ENCODE results near the gene AMPH. TPM values are rescaled to one million over a fixed set of nuclear protein-coding genes. Genes with fewer than 3 reads are reported as not detected.
A peak's percentile ranks its signal among the peaks of the same experiment; 100 is the strongest.
"Not testable (repeated sequence)": the region's sequence is repeated elsewhere in the genome, so short reads cannot be mapped to it uniquely, and the experiment has no call there.

Gene AMPH
- total and polyA plus RNA-seq, 5 donors = 1.3 to 4.7 (median 2.7) TPM

DNA sequence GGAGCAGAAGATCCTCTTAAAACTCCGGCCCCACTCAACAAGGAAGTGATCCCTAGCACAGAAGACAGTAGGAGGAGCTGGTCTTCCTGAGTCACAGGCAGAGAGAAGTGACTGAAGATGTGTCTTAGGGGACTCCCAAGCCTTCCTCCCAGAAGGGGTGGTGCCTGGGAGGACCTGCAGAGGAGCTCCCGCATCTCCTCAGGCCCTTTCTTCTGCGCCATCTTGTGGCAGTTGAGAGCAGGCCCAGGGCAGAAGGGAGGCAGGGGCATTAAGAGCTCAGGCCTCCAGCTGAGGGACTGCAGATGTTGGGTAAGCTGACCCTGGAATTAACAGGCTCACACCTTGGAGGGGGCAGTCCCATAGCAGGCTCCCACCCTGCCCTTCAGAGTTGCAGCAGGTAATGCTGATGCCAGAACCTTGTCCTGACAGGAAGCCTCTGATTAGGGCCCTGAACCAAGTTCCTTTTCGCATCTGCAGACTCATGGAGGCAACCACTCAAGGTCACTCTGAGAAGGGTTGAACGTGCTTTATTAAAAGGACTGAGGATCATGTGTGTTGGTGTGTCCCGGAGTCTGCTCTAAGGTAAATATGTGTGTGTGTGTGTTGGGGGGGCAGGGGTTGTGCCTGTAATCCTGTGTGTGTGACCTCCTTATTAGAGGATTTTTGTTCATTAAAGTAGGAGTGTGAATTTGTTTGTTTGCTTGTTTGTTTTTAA, 281.1 kb downstream of the AMPH start:
- H3K27ac ChIP-seq (ENCODE audit: low read length); H3K4me1 ChIP-seq (ENCODE audit: control insufficient read depth, insufficient read depth, low read length); H3K27me3 ChIP-seq (ENCODE audit: control insufficient read depth, insufficient read depth); H3K4me3 ChIP-seq (ENCODE audit: low read length); intact Hi-C loops (cut with DNase I); H3K9me3 ChIP-seq (ENCODE audit: control insufficient read depth, low read length): not testable (repeated sequence)
- ATAC-seq = peak; percentile 43 to 49
- WGBS = 61% methylated on average over 6 of the region's 6 CpGs
- peak in 2 of 3 donors; percentile 34 to 66 for DNase-seq

DNA sequence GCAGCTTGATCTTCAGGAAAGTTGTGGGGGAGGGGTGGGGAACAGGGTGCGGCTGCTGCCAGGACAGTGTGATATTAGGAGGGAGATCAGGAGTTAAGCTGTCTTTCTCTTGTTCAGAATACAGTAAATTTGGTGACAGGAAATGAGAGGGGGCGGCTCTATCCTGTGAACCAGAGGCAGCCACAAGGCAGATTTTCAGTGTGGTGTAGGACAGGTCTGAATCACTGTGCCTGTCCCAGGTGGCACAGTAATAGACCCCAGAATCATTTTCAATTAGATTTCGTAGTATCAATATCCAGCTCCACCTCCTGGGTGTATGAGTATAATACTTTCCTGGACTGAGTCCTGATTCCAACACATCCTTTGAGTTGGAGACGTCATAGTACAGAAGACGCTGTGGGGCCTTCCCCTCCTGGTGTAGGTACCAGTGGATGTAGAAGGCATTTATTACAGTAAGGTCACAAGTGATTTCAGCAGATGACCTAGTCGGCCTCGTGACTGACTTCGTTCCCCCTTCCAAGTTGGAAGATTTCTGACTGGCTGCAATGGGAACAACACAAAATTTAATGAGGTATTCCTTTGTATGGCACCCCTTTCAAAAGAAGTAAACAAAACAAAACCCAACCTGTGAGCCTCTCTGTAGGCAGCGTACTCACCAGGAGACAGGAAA, 281.9 kb downstream of the AMPH start:
- H3K27ac ChIP-seq (ENCODE audit: low read length); intact Hi-C loops (cut with DNase I): not testable (repeated sequence)

DNA sequence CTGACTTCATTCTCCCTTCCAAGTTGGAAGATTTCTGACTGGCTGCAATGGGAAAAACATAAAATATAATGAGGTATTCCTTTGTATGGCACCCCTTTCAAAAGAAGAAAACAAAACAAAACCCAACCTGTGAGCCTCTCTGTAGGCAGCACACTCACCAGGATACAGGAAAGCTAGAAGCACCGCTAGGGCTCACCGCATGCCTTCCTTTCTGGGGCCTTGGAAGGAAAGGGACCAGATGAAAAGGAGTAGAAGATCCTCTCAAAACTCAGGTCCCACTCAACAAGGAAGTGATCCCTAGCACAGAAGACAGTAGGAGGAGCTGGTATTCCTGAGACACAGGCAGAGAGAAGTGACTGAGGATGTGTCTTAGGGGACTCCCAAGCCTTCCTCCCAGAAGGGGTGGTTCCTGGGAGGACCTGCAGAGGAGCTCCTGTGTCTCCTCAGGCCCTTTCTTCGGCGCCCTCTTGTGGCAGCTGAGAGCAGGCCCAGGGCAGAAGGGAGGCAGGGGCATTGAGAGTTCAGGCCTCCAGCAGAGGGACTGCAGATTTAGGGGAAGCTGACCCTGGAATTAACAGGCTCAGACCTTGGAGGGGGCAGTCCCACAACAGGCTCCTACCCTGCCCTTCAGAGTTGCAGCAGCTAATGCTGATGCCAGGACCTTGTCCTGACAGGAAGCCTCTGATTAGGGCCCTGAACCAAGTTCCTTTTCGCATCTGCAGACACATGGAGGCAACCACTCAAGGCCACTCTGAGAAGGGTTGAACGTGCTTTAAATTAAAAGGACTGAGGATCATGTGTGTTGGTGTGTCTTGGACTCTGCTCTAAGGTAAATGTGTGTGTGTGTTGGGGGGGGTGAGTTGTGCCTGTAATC, 285.6 kb downstream of the AMPH start:
- 62% methylated on average over 6 of the region's 6 CpGs for WGBS
- H3K27ac ChIP-seq (ENCODE audit: low read length); H3K9me3 ChIP-seq (ENCODE audit: control insufficient read depth, low read length); H3K4me1 ChIP-seq (ENCODE audit: control insufficient read depth, insufficient read depth, low read length); H3K4me3 ChIP-seq (ENCODE audit: low read length); H3K27me3 ChIP-seq (ENCODE audit: control insufficient read depth, insufficient read depth): not testable (repeated sequence)
- ATAC-seq (peak; percentile 57 to 74), DNase-seq (peak; percentile 24 to 79 (median 76))
- intact Hi-C loops (cut with DNase I) = loop anchor here in 1 of 4 donors (2.0 kb wide), 1 partner anchor 13 kb away; no protein-coding TSS in a partner anchor

More for the DNA sequence above, 281.9 kb downstream of the AMPH start:
- WGBS = 69% methylated on average over 8 of the region's 9 CpGs
- not testable (repeated sequence) for DNase-seq; H3K9me3 ChIP-seq (ENCODE audit: control insufficient read depth, low read length); H3K27me3 ChIP-seq (ENCODE audit: control insufficient read depth, insufficient read depth); H3K4me1 ChIP-seq (ENCODE audit: control insufficient read depth, insufficient read depth, low read length); ATAC-seq; H3K4me3 ChIP-seq (ENCODE audit: low read length)

DNA sequence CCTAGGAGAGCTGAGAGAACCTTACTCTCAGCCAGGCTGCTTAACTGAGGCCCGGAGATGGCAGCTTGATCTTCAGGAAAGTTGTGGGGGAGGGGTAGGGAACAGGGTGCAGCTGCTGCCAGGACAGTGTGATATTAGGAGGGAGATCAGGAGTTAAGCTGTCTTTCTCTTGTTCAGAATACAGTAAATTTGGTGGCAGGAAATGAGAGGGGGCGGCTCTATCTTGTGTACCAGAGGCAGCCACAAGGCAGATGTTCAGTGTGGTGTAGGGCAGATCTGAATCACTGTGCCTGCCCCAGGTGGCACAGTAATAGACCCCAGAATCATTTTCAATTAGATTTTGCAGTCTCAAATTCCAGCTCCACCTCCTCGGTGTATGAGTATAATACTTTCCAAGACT, 286.4 kb downstream of the AMPH start:
- WGBS = 64% methylated on average over 3 of the region's 3 CpGs
- H3K27me3 ChIP-seq (ENCODE audit: control insufficient read depth, insufficient read depth); H3K27ac ChIP-seq (ENCODE audit: low read length); H3K4me1 ChIP-seq (ENCODE audit: control insufficient read depth, insufficient read depth, low read length); H3K9me3 ChIP-seq (ENCODE audit: control insufficient read depth, low read length); DNase-seq; ATAC-seq; H3K4me3 ChIP-seq (ENCODE audit: low read length): not testable (repeated sequence)
- intact Hi-C loops (cut with DNase I) = loop anchor here in 1 of 4 donors (2.0 kb wide), 1 partner anchor 14 kb away; no protein-coding TSS in a partner anchor

- H3K9me3 ChIP-seq (ENCODE audit: control insufficient read depth, low read length); H3K4me3 ChIP-seq (ENCODE audit: low read length); ATAC-seq; H3K27me3 ChIP-seq (ENCODE audit: control insufficient read depth, insufficient read depth); DNase-seq; H3K4me1 ChIP-seq (ENCODE audit: control insufficient read depth, insufficient read depth, low read length); intact Hi-C loops (cut with DNase I); H3K27ac ChIP-seq (ENCODE audit: low read length): not testable (repeated sequence)
- 73% methylated on average over 5 of the region's 5 CpGs for WGBS
These were observed 289.0 kb downstream of the AMPH start for GRCh38 chr7:38342135-38342534.

DNA sequence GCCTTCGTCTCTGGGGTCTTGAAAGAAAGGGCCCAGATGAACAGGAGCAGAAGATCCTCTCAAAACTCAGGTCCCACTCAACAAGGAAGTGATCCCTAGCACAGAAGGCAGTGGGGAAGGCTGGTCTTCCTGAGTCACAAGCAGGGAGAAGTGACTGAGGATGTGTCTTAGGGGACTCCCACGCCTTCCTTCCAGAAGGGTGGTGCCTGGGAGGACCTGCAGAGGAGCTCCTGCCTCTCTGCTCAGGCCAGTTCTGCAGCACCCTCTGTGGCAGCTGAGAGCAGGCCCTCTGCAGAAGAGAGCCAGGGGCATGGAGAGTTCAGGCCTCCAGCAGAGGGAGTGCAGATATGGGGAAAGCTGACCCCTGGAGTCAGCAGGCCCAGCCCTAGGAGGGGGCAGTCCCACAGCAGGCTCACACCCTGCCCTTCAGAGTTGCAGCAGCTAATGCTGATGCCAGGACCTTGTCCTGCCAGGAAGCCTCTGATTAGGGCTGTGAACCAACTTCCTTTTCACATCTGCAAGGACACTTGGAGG, 289.9 kb downstream of the AMPH start:
- H3K27me3 ChIP-seq (ENCODE audit: control insufficient read depth, insufficient read depth); H3K4me3 ChIP-seq (ENCODE audit: low read length); H3K27ac ChIP-seq (ENCODE audit: low read length); intact Hi-C loops (cut with DNase I); H3K4me1 ChIP-seq (ENCODE audit: control insufficient read depth, insufficient read depth, low read length); H3K9me3 ChIP-seq (ENCODE audit: control insufficient read depth, low read length): not testable (repeated sequence)
- DNase-seq (peak; percentile 40 to 73 (median 65)), ATAC-seq (peak; percentile 95)
- WGBS = 66% methylated on average over 2 of the region's 2 CpGs

GRCh38 chr7:38339953-38340819, 291.0 kb downstream of the AMPH start:
- intact Hi-C loops (cut with DNase I) = no loop called here
- ATAC-seq = no peak
- 74% methylated on average over 4 of the region's 4 CpGs for WGBS

GRCh38 chr7:38336148-38336515, 295.0 kb downstream of the AMPH start:
- H3K9me3 ChIP-seq (ENCODE audit: control insufficient read depth, low read length); H3K27ac ChIP-seq (ENCODE audit: low read length); intact Hi-C loops (cut with DNase I); H3K4me3 ChIP-seq (ENCODE audit: low read length); H3K4me1 ChIP-seq (ENCODE audit: control insufficient read depth, insufficient read depth, low read length); DNase-seq; H3K27me3 ChIP-seq (ENCODE audit: control insufficient read depth, insufficient read depth); ATAC-seq: not testable (repeated sequence)
- 85% methylated on average over 9 of the region's 9 CpGs for WGBS

More at GRCh38 chr7:38339953-38340819, 291.0 kb downstream of the AMPH start:
- DNase-seq = no peak
- Histone ChIP-seq H3K9me3 (ENCODE audit: control insufficient read depth, low read length) (no peaks in the 10 kb centered on the region), H3K27me3 (ENCODE audit: control insufficient read depth, insufficient read depth) (no peaks in the 10 kb centered on the region), H3K4me3 (ENCODE audit: low read length) (no peak overlapping the region), H3K4me1 (ENCODE audit: control insufficient read depth, insufficient read depth, low read length) (peaks cover 3% of the 10 kb centered on the region), H3K27ac (ENCODE audit: low read length) (no peak overlapping the region)

DNA sequence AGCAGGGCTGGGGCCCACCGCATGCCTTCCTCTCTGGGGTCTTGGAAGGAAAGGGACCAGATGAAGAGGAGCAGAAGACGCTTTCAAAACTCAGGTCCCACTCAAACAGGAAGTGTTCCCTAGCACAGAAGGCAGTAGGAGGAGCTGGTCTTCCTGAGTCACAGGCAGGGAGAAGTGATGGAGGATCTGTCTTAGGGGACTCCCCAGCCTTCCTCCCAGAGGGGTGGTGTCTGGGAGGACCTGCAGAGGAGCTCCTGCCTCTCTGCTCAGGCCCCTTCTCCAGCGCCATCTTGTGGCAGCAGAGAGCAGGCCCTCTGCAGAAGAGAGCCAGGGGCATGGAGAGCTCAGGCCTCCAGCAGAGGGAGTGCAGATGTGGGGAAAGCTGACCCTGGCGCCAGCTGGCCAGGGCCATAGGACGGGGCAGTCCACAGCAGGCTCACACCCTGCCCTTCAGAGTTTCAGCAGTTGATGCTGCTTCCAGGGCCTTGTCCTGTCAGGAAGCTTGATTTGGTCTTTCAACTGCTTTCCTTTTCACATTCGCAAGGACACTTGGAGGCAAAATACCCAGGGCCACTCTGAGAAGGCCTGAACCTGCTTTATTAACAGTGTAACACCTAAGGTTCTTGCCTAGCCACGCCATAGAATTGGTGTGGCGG, 295.6 kb downstream of the AMPH start:
- intact Hi-C loops (cut with DNase I) = no loop called here
- H3K27me3 ChIP-seq (ENCODE audit: control insufficient read depth, insufficient read depth) = no peaks in the 10 kb centered on the region
- DNase-seq (peak; percentile 84 to 92 (median 90)), ATAC-seq (peak; percentile 96 to 97)
- no peaks in the 10 kb centered on the region for H3K4me1 ChIP-seq (ENCODE audit: control insufficient read depth, insufficient read depth, low read length)
- no peak overlapping the region for H3K27ac ChIP-seq (ENCODE audit: low read length)
- no peak overlapping the region for H3K4me3 ChIP-seq (ENCODE audit: low read length)
- 56% methylated on average over 8 of the region's 8 CpGs for WGBS
- H3K9me3 ChIP-seq (ENCODE audit: control insufficient read depth, low read length) = no peaks in the 10 kb centered on the region

- no peak for DNase-seq
- Histone ChIP-seq H3K27ac (ENCODE audit: low read length) (no peak overlapping the region), H3K9me3 (ENCODE audit: control insufficient read depth, low read length) (no peaks in the 10 kb centered on the region), H3K4me3 (ENCODE audit: low read length) (no peak overlapping the region), H3K4me1 (ENCODE audit: control insufficient read depth, insufficient read depth, low read length) (no peaks in the 10 kb centered on the region), H3K27me3 (ENCODE audit: control insufficient read depth, insufficient read depth) (no peaks in the 10 kb centered on the region)
- ATAC-seq = peak; percentile 14 to 22
- WGBS = 78% methylated on average over 2 of the region's 2 CpGs
- intact Hi-C loops (cut with DNase I) = no loop called here
These were observed 296.1 kb downstream of the AMPH start for GRCh38 chr7:38335128-38335491.
